H7 (cell line): ENCODE measurements around the gene GNG13. TPM values are rescaled to one million over a fixed set of nuclear protein-coding genes. Genes with fewer than 3 reads are reported as not detected.

Experiments used
- DNase-seq: peaks from one replicate; pipeline ENCODE4 v3.0.0; 2012
- H3K27me3 ChIP-seq: 2 replicates; pipeline ENCODE4 v1.6.0; 2011; ENCODE audit warnings: mild to moderate bottlenecking, low read length; ENCODE audit not compliant: control insufficient read depth, insufficient read depth
- H3K36me3 ChIP-seq: replicated peaks from 2 replicates; pipeline ENCODE4 v1.5.1; 2011; ENCODE audit warnings: low read length; ENCODE audit not compliant: control insufficient read depth, insufficient read depth
- H3K4me3 ChIP-seq: 2 replicates; pipeline ENCODE4 v1.5.1; 2011; ENCODE audit warnings: low read depth, mild to moderate bottlenecking, control low read depth, low read length, moderate library complexity; ENCODE audit not compliant: insufficient read depth
- total RNA-seq: library from RNA; depleted of rRNA; stranded (reverse); fragments of >200 nt; shearing (Covaris generic); gene quantifications from 2 replicates; pipeline ENCODE4 v1.2.3, GENCODE V29; 2014

GNG13 gene
- total RNA-seq, 1 experiment from 2014 or later, result not detected

- Histone ChIP-seq H3K4me3 (no peak overlapping the region), H3K36me3 (peaks cover 6% of the 10 kb centered on the region), H3K27me3 (peaks cover 9% of the 10 kb centered on the region)
- DNase-seq, result no peak
Measured at GRCh38 chr16:796296-797119, 4.0 kb downstream of the GNG13 start.

GRCh38 chr16:795580-796229 is 4.8 kb downstream of the GNG13 start:
- H3K4me3 ChIP-seq, result no peak overlapping the region
- peaks cover 13% of the 10 kb centered on the region for H3K36me3 ChIP-seq
- peaks cover 5% of the 10 kb centered on the region; the same call in 1 of the 2 replicates for H3K27me3 ChIP-seq
- DNase-seq, result no peak

- DNase-seq, result no peak
- no peak overlapping the region for H3K4me3 ChIP-seq
- H3K36me3 ChIP-seq, result peaks cover 19% of the 10 kb centered on the region
- H3K27me3 ChIP-seq, result peaks cover 3% of the 10 kb centered on the region; the same call in 1 of the 2 replicates
Measured at GRCh38 chr16:794853-795466, 5.6 kb downstream of the GNG13 start.

- DNase-seq, result no peak
- peaks cover under 1% of the 10 kb centered on the region; the same call in 1 of the 2 replicates for H3K27me3 ChIP-seq
- H3K4me3 ChIP-seq, result no peak overlapping the region
- peaks cover 20% of the 10 kb centered on the region for H3K36me3 ChIP-seq
Measured at GRCh38 chr16:794091-794822, 6.3 kb downstream of the GNG13 start.

- no peak overlapping the region for H3K4me3 ChIP-seq
- H3K27me3 ChIP-seq, result no peaks in the 10 kb centered on the region
- peaks cover 20% of the 10 kb centered on the region for H3K36me3 ChIP-seq
- DNase-seq, result no peak
Measured at GRCh38 chr16:793414-793813, 7.1 kb downstream of the GNG13 start.

- DNase-seq, result no peak
- no peak overlapping the region for H3K4me3 ChIP-seq
- no peaks in the 10 kb centered on the region for H3K27me3 ChIP-seq
- H3K36me3 ChIP-seq, result peaks cover 17% of the 10 kb centered on the region
Measured at GRCh38 chr16:792221-792995, 8.1 kb downstream of the GNG13 start.

GRCh38 chr16:791131-791530 is 9.4 kb downstream of the GNG13 start:
- Histone ChIP-seq H3K36me3 (peaks cover 18% of the 10 kb centered on the region), H3K4me3 (no peak overlapping the region), H3K27me3 (no peaks in the 10 kb centered on the region)
- no peak for DNase-seq

GRCh38 chr16:790086-790485 is 10.4 kb downstream of the GNG13 start:
- H3K36me3 ChIP-seq, result peaks cover 18% of the 10 kb centered on the region
- no peak overlapping the region for H3K4me3 ChIP-seq
- H3K27me3 ChIP-seq, result no peaks in the 10 kb centered on the region
- no peak for DNase-seq

GRCh38 chr16:789191-789850 is 11.2 kb downstream of the GNG13 start:
- no peaks in the 10 kb centered on the region for H3K27me3 ChIP-seq
- no peak for DNase-seq
- H3K4me3 ChIP-seq, result peak overlapping the region; percentile 98
- peaks cover 18% of the 10 kb centered on the region for H3K36me3 ChIP-seq

GRCh38 chr16:788399-789126 is 12.0 kb downstream of the GNG13 start, which contains the start of gene CHTF18:
Gene CHTF18 (plus strand): TSS chr16:788620. CDS start chr16:788685, 65 bp downstream.
- no peaks in the 10 kb centered on the region for H3K27me3 ChIP-seq
- H3K4me3 ChIP-seq, result peak within 1 kb of the TSS; percentile 98
- DNase-seq, result peak; percentile 100
- H3K36me3 ChIP-seq, result peaks cover 18% of the 10 kb centered on the region

- H3K4me3 ChIP-seq, result peak within 1 kb of the TSS; percentile 98
- peaks cover 18% of the 10 kb centered on the region for H3K36me3 ChIP-seq
- DNase-seq, result no peak
- no peaks in the 10 kb centered on the region for H3K27me3 ChIP-seq
Measured at GRCh38 chr16:787978-788398, 12.5 kb downstream of the GNG13 start, which contains the start of gene RPUSD1. Gene RPUSD1 (minus strand): TSS chr16:788381. CDS start chr16:787737, 644 bp downstream.

- Histone ChIP-seq H3K4me3 (peak overlapping the region; percentile 77), H3K36me3 (peaks cover 18% of the 10 kb centered on the region), H3K27me3 (no peaks in the 10 kb centered on the region)
- no peak for DNase-seq
Measured at GRCh38 chr16:787321-787966, 13.1 kb downstream of the GNG13 start.
